G401 (cell line): Measurements from ENCODE around the gene CD72. TPM values are rescaled to one million over a fixed set of nuclear protein-coding genes. Genes with fewer than 3 reads are reported as not detected.
A peak's percentile ranks its signal among the peaks of the same experiment; 100 is the strongest.
"Not testable (repeated sequence)": the region's sequence is repeated elsewhere in the genome, so short reads cannot be mapped to it uniquely, and the experiment has no call there.

Source experiments
- DNase-seq: peaks from one replicate; pipeline ENCODE4 v3.0.0-alpha.2; 2015; ENCODE audit warnings: low spot score
- in situ Hi-C: cut with HindIII; loops from 2 replicates; pipeline ENCODE4 v1.10.0; 2016; ENCODE audit warnings: low sequenced_read_pairs, mixed read lengths
- total RNA-seq: library from RNA; depleted of rRNA; stranded (reverse); fragments of >200 nt; shearing (Covaris generic); gene quantifications from 2 replicates; pipeline ENCODE4 v1.2.3, GENCODE V29; 2014

CD72 gene
- total RNA-seq, 1 experiment from 2014 or later, result 2.4 TPM

GRCh38 chr9:35651956-35652828 is 34.0 kb upstream of the CD72 start:
- DNase-seq, result no peak
- in situ Hi-C loops, result no loop called here

GRCh38 chr9:35650341-35651158 is 32.3 kb upstream of the CD72 start, which contains the start of gene SIT1:
Gene SIT1, minus strand, starts transcription at chr9:35650931. Its CDS starts 78 bp downstream, at chr9:35650853.
- DNase-seq, result no peak
- in situ Hi-C loops, result no loop called here

- in situ Hi-C loops, result no loop called here
- no peak for DNase-seq
Measured at GRCh38 chr9:35649431-35650340, 31.5 kb upstream of the CD72 start.

- peak; percentile 89 for DNase-seq
- in situ Hi-C loops, result no loop called here
Measured at GRCh38 chr9:35646533-35647265, 28.5 kb upstream of the CD72 start.

GRCh38 chr9:35646153-35646532 is 27.9 kb upstream of the CD72 start:
- peak; percentile 67 for DNase-seq
- in situ Hi-C loops, result no loop called here

GRCh38 chr9:35645736-35646135 is 27.5 kb upstream of the CD72 start:
- DNase-seq, in situ Hi-C loops: not testable (repeated sequence)

GRCh38 chr9:35643046-35643445 is 24.8 kb upstream of the CD72 start:
- in situ Hi-C loops, result no loop called here

GRCh38 chr9:35641478-35641877 is 23.3 kb upstream of the CD72 start:
- in situ Hi-C loops, DNase-seq: not testable (repeated sequence)

More at GRCh38 chr9:35643046-35643445, 24.8 kb upstream of the CD72 start:
- DNase-seq, result no peak

- in situ Hi-C loops, DNase-seq: not testable (repeated sequence)
Measured at GRCh38 chr9:35640431-35640830, 22.2 kb upstream of the CD72 start.

- in situ Hi-C loops, result no loop called here
- no peak for DNase-seq
Measured at GRCh38 chr9:35639631-35640030, 21.4 kb upstream of the CD72 start.

GRCh38 chr9:35639225-35639624 is 21.0 kb upstream of the CD72 start:
- DNase-seq, in situ Hi-C loops: not testable (repeated sequence)

- in situ Hi-C loops, DNase-seq: not testable (repeated sequence)
Measured at GRCh38 chr9:35638751-35639150, 20.5 kb upstream of the CD72 start.

- DNase-seq, in situ Hi-C loops: not testable (repeated sequence)
Measured at GRCh38 chr9:35637427-35637955, 19.3 kb upstream of the CD72 start.

GRCh38 chr9:35636877-35637246 is 18.6 kb upstream of the CD72 start:
- DNase-seq, in situ Hi-C loops: not testable (repeated sequence)

GRCh38 chr9:35636135-35636876 is 18.1 kb upstream of the CD72 start:
- in situ Hi-C loops, result no loop called here
- DNase-seq, result no peak

GRCh38 chr9:35635730-35636129 is 17.5 kb upstream of the CD72 start:
- no peak for DNase-seq
- in situ Hi-C loops, result no loop called here

- no peak for DNase-seq
- in situ Hi-C loops, result no loop called here
Measured at GRCh38 chr9:35629597-35629996, 11.4 kb upstream of the CD72 start.
